AG09309 (cell line): ENCODE measurements around the gene IGSF9.

Source experiments
- DNase-seq: peaks from one replicate; pipeline ENCODE4 v3.0.0-alpha.2; 2010; ENCODE audit warnings: low read depth
- H3K4me3 ChIP-seq: 2 replicates; pipeline ENCODE4 v1.5.1; 2011; ENCODE audit warnings: mild to moderate bottlenecking, low read depth, low read length, moderate library complexity; ENCODE audit not compliant: control insufficient read depth
- TF ChIP-seq, protein P1 (sequence below): IDR thresholded peaks from 2 replicates; pipeline ENCODE4 v1.5.1; 2011; ENCODE audit warnings: mild to moderate bottlenecking, low read depth, low read length, inconsistent platforms; ENCODE audit not compliant: insufficient read depth, control insufficient read depth; ENCODE audit errors: missing control alignments

IGSF9 gene

DNA sequence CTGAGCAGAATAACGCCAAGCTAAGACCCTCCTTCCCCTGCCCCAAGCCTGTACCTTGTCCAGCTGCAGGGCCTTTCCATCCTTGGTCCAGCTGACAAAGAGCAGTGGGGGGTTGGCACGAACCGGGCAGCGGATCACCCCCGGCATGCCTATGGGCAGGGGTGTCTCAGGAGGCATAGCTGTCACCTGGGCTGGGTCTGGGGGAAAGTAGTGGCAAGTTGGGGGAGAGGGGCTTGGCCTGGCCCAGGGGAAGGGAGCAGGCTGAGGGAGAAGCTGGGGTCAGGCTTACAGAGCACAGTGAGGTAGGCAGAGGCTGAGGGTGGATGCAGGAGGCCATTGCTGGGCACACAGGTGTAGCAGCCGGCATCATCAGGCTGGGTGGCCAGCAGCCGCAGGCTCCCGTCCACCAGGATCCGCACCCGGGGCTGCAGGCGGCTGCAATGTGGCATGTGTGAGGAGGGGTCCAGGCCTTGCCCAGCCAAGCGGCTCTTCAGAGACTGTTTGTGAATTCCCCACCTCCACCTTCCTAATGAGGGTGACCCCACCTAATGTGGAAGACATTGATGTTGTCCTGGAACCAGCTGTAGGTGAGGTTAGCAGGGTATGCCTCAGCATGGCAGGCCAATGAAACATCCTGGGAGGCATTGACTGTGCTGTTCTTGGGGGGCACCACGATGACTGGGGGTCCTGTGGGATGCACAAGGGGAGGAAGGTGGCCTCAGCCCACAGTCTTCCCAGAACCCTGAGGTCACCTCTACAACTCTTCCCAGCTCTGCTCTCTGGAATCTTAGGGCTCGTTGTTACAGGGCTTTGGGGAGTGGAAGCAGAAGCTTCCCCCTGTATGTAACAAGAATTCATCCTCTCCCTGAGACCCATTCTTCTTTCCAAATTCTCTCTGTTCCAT lies 11.0 kb downstream of the IGSF9 start:
- TF ChIP-seq, protein P1, sequence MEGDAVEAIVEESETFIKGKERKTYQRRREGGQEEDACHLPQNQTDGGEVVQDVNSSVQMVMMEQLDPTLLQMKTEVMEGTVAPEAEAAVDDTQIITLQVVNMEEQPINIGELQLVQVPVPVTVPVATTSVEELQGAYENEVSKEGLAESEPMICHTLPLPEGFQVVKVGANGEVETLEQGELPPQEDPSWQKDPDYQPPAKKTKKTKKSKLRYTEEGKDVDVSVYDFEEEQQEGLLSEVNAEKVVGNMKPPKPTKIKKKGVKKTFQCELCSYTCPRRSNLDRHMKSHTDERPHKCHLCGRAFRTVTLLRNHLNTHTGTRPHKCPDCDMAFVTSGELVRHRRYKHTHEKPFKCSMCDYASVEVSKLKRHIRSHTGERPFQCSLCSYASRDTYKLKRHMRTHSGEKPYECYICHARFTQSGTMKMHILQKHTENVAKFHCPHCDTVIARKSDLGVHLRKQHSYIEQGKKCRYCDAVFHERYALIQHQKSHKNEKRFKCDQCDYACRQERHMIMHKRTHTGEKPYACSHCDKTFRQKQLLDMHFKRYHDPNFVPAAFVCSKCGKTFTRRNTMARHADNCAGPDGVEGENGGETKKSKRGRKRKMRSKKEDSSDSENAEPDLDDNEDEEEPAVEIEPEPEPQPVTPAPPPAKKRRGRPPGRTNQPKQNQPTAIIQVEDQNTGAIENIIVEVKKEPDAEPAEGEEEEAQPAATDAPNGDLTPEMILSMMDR: no peak
- DNase-seq: no peak
- H3K4me3 ChIP-seq: no peak overlapping the region

DNA sequence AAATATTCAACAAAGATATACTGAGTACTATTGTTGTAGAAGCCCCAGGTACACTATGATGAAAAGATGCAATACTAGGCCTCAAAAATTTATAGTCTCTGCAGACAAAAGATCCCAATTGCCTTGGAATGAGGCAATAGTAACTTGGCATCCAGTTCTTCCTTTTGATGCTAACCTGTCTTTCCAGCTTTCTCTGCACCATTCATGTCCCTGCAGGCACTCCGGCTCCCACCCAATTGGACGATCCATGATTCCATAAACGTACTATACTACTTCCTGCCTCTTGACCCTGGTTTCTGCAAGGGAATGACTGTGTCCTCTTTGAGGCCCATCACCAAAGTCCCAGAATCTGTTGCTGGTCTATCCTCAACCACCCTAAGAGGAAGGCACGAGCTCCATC lies 12.1 kb downstream of the IGSF9 start:
- TF ChIP-seq, protein P1: no peak
- no peak overlapping the region for H3K4me3 ChIP-seq
- DNase-seq: no peak

DNA sequence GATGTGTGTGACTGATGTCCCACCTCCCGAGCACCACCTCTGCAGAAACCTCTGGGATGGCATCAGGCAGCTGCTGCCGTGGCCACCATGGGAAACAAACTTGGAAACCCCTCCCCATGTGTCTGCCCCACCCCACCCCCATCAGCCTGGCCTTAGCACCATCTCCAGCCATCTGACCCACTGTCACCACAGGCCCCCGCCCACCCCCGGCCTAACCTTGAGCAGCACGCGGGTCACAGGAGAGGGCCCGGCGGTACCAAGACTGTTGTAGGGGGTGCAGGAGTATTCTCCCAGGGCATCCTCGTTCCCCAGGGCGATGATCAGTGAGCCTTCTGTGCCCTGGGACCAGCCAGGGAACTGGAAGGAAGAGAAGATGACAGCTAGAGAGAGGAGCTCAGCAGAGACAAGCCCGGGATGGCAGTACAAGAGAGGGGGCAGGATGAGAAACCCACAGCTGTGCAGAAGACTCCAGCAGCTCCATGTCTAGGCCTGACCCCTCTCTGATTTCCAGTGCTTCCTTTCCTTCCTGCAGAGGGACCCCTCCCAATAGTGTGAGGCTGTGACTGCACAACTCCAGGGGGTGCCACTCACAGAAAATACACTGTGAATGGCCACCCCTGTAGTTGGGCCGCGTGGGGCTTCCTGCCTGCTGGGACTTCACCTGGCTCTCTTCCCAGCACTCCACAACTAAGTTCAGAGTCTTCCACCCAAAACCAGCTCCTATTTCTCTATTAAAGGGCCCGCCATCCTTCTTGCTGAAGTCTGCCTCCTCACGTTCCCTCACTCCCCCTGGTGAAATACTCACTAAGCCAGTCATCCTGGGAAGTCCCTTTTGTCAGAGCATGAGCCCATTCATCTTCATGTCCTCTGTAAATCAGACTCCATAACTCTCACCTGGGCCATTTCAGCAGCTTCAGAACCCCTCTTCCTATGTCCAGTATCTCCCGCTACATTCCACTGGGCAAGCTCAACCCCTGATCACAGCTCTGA lies 12.8 kb downstream of the IGSF9 start:
- no peak for DNase-seq
- TF ChIP-seq, protein P1: no peak
- no peak overlapping the region for H3K4me3 ChIP-seq

DNA sequence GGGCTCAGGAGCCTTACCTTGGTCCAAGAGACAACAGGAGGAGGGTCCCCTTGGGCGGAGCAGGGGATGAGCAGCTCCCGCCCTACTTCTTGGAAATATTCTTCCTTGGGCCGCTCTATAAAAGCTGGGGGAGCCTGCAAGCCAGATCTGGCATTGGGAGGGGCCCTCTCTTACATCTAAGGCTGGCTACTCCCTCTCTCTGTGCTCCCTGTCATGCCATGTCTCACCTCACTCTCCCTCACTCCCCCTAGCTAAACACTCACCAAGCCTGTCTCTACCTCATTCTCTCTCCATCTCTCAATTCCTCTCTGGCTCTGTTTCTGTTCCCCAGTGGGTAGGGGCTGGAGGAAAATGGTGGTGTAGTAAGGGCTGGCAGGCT lies 13.6 kb downstream of the IGSF9 start:
- TF ChIP-seq, protein P1: no peak
- no peak for DNase-seq
- H3K4me3 ChIP-seq: no peak overlapping the region

DNA sequence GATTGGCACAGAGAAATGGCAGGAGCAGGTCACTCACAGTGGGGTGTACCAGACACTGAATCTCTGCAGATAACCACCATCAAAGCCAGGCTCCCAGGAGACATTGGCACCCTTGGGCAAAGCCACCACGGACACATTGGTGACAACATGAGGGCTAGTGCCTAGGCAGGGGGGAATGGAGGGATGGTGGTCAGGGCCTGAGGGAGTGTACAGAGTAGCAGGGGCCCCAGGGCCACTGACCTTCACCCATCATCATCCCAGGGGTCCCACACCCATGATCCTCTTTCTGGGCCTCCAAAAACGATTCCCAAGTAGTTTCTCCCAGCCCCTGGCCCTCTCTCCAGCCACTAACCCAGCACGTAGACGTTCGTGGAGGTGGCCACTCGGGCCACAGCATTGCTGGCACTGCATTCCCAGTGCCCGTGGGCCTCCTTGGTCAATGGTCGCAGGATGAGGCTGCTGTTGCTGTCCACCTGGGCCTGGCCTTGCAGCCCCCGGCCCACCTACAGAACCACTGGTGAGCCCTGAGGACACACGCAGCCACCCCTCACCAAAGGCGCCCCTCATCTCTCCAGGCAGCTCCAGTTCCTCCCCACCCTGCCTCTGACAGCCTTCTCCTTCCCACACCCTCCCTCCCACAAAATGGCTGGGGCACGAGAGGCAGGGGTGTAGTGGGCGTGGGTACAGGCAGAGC lies 14.2 kb downstream of the IGSF9 start:
- TF ChIP-seq, protein P1: no peak

DNA sequence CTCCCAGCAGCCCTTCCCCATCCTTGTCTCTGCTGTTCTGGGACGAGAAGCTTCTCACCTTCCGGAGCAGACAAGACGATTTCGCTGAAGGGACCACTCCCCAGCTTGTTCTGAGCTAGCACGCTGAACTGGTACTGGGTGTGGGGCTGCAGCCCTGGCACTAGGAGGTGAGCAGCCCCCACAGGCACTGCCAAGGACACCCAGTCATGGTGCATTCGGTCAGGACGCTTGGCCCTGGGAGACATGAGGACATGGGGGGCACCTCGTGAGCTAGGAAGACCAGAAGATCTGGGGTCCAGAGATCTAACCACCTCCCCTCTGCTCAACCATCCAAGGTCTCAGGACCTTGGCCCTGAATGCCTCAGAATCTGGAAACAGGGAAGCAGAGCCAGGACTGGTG lies 14.8 kb downstream of the IGSF9 start:
- H3K4me3 ChIP-seq: no peak overlapping the region
- TF ChIP-seq, protein P1: no peak
- no peak for DNase-seq

More for the DNA sequence above, 14.2 kb downstream of the IGSF9 start:
- no peak for DNase-seq
- H3K4me3 ChIP-seq: no peak overlapping the region
